Measurements from ENCODE around the gene NOL8.

The NOL8 gene

DNA sequence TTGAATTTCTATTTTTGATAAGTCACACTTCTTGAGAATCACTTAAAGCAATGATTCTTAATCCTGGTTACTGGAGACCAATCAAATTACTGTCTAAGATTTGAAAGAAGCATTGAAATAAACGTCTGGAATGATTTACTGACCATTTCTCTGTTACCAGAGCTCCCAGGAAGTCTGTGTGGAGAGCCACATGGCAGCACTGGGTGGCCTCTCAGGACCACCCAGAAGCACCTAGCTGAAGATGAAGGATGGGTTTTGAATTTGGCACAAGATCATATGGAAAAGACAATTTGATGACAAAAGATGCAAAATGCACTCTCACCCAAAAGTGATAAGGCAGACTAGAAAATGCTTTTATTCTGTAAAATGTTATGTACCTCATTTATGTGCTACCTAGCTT is 62.0 kb downstream of the NOL8 start:
- DNase-seq: no peak

DNA sequence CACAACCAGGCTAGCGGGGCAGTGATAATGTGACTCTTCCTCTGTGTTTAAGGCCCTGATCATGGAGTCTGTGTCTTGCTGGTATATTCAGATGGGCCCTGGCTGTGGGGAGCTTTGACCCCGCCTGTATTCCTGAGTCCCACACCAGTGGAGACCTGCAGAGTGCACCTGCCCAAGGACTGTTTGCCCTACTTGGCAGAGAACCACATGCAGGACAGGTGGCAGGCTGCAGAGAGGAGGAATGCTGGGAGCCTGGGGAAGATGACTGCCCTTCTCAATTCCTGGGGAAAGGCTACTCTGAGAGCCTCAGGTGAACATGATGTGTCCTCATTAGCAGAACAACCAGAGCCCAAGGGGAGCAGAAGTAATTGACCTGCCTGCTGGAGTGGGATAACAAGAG is 67.8 kb downstream of the NOL8 start:
- DNase-seq: no peak

DNA sequence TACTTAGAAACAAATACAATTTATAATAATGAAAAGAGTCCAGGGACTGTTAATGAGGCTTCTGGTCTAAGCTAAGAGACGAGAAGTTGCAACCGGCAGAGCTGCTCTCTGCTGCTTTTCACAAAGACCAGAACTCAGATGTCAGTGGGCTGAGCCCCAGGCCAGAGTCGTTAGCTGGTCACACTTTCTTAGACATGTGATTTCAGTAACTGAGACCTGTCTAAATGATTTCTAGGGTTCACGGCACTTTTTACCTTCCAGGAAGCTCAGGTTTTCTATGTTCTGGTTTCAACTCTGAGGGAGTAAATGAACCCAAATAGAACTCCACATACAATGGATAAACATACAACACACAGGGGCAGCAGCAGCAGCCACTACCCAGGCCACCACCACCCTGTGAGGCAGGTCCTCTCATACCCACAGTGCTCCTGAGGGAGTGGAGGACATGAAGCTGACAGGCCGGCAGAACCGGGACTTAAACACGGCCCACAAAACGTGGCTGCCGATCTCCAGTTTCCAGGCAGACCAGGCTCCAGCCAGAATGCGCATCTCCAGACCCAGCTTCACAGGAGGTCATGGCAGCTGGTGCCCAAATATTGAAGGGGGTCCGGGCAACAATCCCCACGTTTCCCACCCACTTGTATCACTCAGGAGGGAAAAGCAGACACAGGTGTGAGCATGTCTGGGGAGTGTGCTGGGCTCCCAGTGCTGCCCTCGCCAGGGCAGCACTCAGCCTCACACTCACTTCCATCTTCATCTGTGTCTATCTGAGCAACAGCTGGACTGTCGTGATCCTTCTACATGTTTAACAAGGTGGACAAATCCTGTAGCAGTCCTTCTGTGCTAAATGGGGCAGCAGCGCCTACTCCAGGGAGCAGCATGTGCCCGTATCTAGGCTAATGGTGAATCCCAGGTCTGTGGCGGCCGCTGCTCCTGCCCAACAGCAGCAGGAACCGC is 70.5 kb downstream of the NOL8 start:
- no peak for DNase-seq

DNA sequence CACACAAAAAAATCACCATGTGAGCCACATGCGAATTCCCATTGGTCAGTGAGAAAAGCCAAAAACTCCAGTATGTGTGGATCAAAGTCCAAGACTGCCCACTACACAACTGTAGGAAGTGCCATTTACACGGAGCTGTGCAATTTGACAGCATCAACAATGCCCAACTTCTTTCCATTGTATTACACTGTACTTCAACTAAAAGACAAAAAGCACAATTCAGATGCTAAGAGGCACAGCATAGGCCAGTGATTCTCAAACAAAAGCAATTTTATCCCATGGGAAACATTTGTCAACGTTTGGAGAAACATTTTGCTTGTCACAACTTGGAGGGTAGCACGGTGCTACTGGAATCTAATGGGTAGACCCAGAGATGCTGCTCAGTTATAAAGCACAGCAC is 71.5 kb downstream of the NOL8 start:
- DNase-seq: no peak

DNA sequence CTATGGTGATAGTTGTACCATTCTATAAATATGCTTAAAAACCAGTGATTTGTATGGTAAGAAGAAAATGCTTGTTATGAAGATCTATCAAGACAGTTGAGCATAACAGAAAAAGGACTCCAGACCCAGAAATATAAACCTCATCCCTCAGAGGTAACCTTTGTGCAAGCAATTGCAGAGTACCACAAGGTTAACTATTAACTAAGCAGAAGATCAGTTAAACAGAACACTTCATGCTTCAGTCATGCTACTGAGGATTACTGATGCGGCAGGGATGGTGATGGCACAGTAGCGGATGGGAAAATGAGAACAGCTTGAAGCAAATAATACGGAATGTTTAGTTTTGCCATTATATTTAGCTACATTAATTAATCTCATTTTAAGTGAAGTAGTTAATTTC is 77.2 kb downstream of the NOL8 start:
- no peak for DNase-seq

Measured in activated CD8-positive, alpha-beta memory T cell treated with anti-CD3 and anti-CD28 coated beads for 24 hours (primary cell).